HEK293 (cell line): ENCODE measurements around the gene SCN4B.

ENCODE experiments used
- CTCF ChIA-PET: fragments of 350-600 bp; formaldehyde crosslinking; extraction: SDS; loops from one replicate; lab custom pipeline; 2021; ENCODE audit warnings: antibody characterized with exemption; lab: Yijun Ruan, JAX
- POLR2A ChIA-PET: fragments of 300-600 bp; formaldehyde crosslinking; extraction: SDS; loops from one replicate; lab custom pipeline; 2020; ENCODE audit warnings: antibody characterized with exemption, inconsistent platforms; lab: Yijun Ruan, JAX
- H3K27ac ChIP-seq: fragments of 200-500 bp; sonication (Bioruptor generic); 2 replicates; pipeline ENCODE4 v1.5.1; 2014; ENCODE audit warnings: low read depth, low read length, control low read depth, inconsistent platforms; ENCODE audit errors: extremely low read depth
- H3K36me3 ChIP-seq, 2 experiments: fragments of 200-500 bp in 1 of 2; sonication (Bioruptor generic) in 1 of 2; 1 replicate in 1 of 2; 2 replicates in 1 of 2; pipeline ENCODE4 v1.5.1; 2014 to 2017; ENCODE audit warnings: inconsistent platforms in 2 of 2, low read length in 2 of 2; ENCODE audit not compliant: control insufficient read depth in 2 of 2, insufficient read depth in 1 of 2
- H3K4me1 ChIP-seq: fragments of 200-500 bp; sonication (Bioruptor generic); 2 replicates; pipeline ENCODE4 v1.5.1; 2014; ENCODE audit warnings: mild to moderate bottlenecking, low read length, inconsistent platforms; ENCODE audit not compliant: control insufficient read depth, insufficient read depth
- H3K4me3 ChIP-seq: 2 replicates; pipeline ENCODE4 v1.5.1; 2011; ENCODE audit warnings: low read depth, mild to moderate bottlenecking, control low read depth, low read length, moderate library complexity
- H3K9me3 ChIP-seq: fragments of 200-500 bp; sonication (Bioruptor generic); 2 replicates; pipeline ENCODE4 v1.5.1; 2014; ENCODE audit warnings: low read depth, low read length, inconsistent platforms; ENCODE audit not compliant: control insufficient read depth, insufficient read depth
- CTCF ChIP-seq: fragments of 450-650 bp; formaldehyde crosslinking; IDR thresholded peaks from 2 replicates; pipeline ENCODE4 v1.5.1; 2016; ENCODE audit warnings: missing biosample characterization, missing genetic modification characterization
- GLIS1 ChIP-seq: fragments of 450-650 bp; formaldehyde crosslinking; IDR thresholded peaks from 2 replicates; pipeline ENCODE4 v1.5.1; 2016; ENCODE audit warnings: missing biosample characterization, missing genetic modification characterization
- HOXA7 ChIP-seq: sonication (generic); formaldehyde crosslinking; IDR thresholded peaks from 2 replicates; pipeline ENCODE4 v1.8.1; 2022; ENCODE audit warnings: missing genetic modification reagents, borderline replicate concordance
- KLF8 ChIP-seq: fragments of 450-650 bp; formaldehyde crosslinking; IDR thresholded peaks from 2 replicates; pipeline ENCODE4 v1.5.1; 2016; ENCODE audit warnings: missing biosample characterization, missing genetic modification characterization
- PRDM4 ChIP-seq: fragments of 450-650 bp; formaldehyde crosslinking; IDR thresholded peaks from 2 replicates; pipeline ENCODE4 v1.5.1; 2017; ENCODE audit warnings: missing biosample characterization, missing genetic modification characterization
- REST ChIP-seq: fragments of 450-650 bp; formaldehyde crosslinking; IDR thresholded peaks from 2 replicates; pipeline ENCODE4 v1.5.1; 2016; ENCODE audit warnings: missing biosample characterization, missing genetic modification characterization
- SCRT1 ChIP-seq: fragments of 450-650 bp; formaldehyde crosslinking; IDR thresholded peaks from 2 replicates; pipeline ENCODE4 v1.5.1; 2016; ENCODE audit warnings: missing biosample characterization, missing genetic modification characterization, borderline replicate concordance
- SP2 ChIP-seq: fragments of 450-650 bp; formaldehyde crosslinking; IDR thresholded peaks from 2 replicates; pipeline ENCODE4 v1.5.1; 2016; ENCODE audit warnings: missing biosample characterization, missing genetic modification characterization
- ZBTB20 ChIP-seq: fragments of 450-650 bp; formaldehyde crosslinking; IDR thresholded peaks from 2 replicates; pipeline ENCODE4 v1.5.1; 2016; ENCODE audit warnings: missing biosample characterization, missing genetic modification characterization
- ZBTB21 ChIP-seq: fragments of 450-650 bp; formaldehyde crosslinking; IDR thresholded peaks from 2 replicates; pipeline ENCODE4 v1.5.1; 2017; ENCODE audit warnings: missing biosample characterization, missing genetic modification characterization
- ZNF23 ChIP-seq: fragments of 450-650 bp; formaldehyde crosslinking; IDR thresholded peaks from 2 replicates; pipeline ENCODE4 v1.5.1; 2016; ENCODE audit warnings: missing biosample characterization, missing genetic modification characterization, borderline replicate concordance
- ZNF354C ChIP-seq: fragments of 450-650 bp; formaldehyde crosslinking; IDR thresholded peaks from 2 replicates; pipeline ENCODE4 v1.5.1; 2016; ENCODE audit warnings: missing biosample characterization, missing genetic modification characterization, low read depth, borderline replicate concordance
- ZNF501 ChIP-seq: fragments of 450-650 bp; formaldehyde crosslinking; IDR thresholded peaks from 2 replicates; pipeline ENCODE4 v1.5.1; 2016; ENCODE audit warnings: missing biosample characterization, missing genetic modification characterization
- ZNF549 ChIP-seq: fragments of 450-650 bp; IDR thresholded peaks from 2 replicates; pipeline ENCODE4 v1.5.1; 2018; ENCODE audit warnings: missing biosample characterization, missing genetic modification characterization, mild to moderate bottlenecking, inconsistent platforms, moderate library complexity
- ZNF624 ChIP-seq: fragments of 450-650 bp; formaldehyde crosslinking; IDR thresholded peaks from 2 replicates; pipeline ENCODE4 v1.5.1; 2017; ENCODE audit warnings: missing biosample characterization, missing genetic modification characterization
- ZNF629 ChIP-seq: fragments of 450-650 bp; formaldehyde crosslinking; IDR thresholded peaks from 2 replicates; pipeline ENCODE4 v1.5.1; 2017; ENCODE audit warnings: missing biosample characterization, missing genetic modification characterization
- ZNF707 ChIP-seq: fragments of 450-650 bp; formaldehyde crosslinking; IDR thresholded peaks from 2 replicates; pipeline ENCODE4 v1.5.1; 2016; ENCODE audit warnings: missing biosample characterization, missing genetic modification characterization
- ZSCAN23 ChIP-seq: fragments of 450-650 bp; formaldehyde crosslinking; IDR thresholded peaks from 2 replicates; pipeline ENCODE4 v1.5.1; 2016; ENCODE audit warnings: missing biosample characterization, missing genetic modification characterization
- TF ChIP-seq, protein P1 (sequence below): fragments of 450-650 bp; formaldehyde crosslinking; IDR thresholded peaks from 2 replicates; pipeline ENCODE4 v1.5.1; 2017; ENCODE audit warnings: missing biosample characterization, missing genetic modification characterization

SCN4B gene

GRCh38 chr11:118167253-118167652 is 14.6 kb upstream of the SCN4B start (continued):
- no peak for TF ChIP-seq PRDM4 (tag by site-specific recombination)
- TF ChIP-seq ZNF707 (tag by site-specific recombination) = no peak
- no peak for TF ChIP-seq ZNF354C
- no peak for TF ChIP-seq ZBTB20 (tag by site-specific recombination)
- TF ChIP-seq ZNF23 = no peak
- TF ChIP-seq SCRT1 = no peak
- TF ChIP-seq HOXA7 = no peak
- no peak for TF ChIP-seq ZNF549 (tag by site-specific recombination)
- no peak for TF ChIP-seq SP2 (tag by site-specific recombination)
- no peak for TF ChIP-seq ZNF629 (tag by site-specific recombination)
- TF ChIP-seq ZNF501 (tag by site-specific recombination) = no peak
- no peak for TF ChIP-seq GLIS1 (tag by site-specific recombination)
- no peak for TF ChIP-seq KLF8
- TF ChIP-seq ZNF624 (tag by site-specific recombination) = no peak
- TF ChIP-seq, protein P1, sequence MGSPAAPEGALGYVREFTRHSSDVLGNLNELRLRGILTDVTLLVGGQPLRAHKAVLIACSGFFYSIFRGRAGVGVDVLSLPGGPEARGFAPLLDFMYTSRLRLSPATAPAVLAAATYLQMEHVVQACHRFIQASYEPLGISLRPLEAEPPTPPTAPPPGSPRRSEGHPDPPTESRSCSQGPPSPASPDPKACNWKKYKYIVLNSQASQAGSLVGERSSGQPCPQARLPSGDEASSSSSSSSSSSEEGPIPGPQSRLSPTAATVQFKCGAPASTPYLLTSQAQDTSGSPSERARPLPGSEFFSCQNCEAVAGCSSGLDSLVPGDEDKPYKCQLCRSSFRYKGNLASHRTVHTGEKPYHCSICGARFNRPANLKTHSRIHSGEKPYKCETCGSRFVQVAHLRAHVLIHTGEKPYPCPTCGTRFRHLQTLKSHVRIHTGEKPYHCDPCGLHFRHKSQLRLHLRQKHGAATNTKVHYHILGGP (tag by site-specific recombination) = no peak

GRCh38 chr11:118166641-118167040 is 14.0 kb upstream of the SCN4B start:
- ChIA-PET POLR2A (no interaction called here), CTCF (interaction anchor here (1.7 kb wide), 1 partner anchor 22 kb away, joined by 4 read pairs; no protein-coding TSS in a partner anchor)
- Histone ChIP-seq H3K27ac (no peak overlapping the region), H3K9me3 (no peaks in the 10 kb centered on the region), H3K4me1 (no peaks in the 10 kb centered on the region), H3K4me3 (no peak overlapping the region), H3K36me3 (no peaks in the 10 kb centered on the region)
- TF ChIP-seq ZSCAN23 (tag by site-specific recombination) (no peak), CTCF (no peak), REST (no peak), ZBTB21 (tag by site-specific recombination) (no peak)
